ENCODE measurements around the gene PTPN4.
"Not testable (repeated sequence)": the region's sequence is repeated elsewhere in the genome, so short reads cannot be mapped to it uniquely, and the experiment has no call there.

PTPN4 gene

GRCh38 chr2:119795309-119796303, 35.9 kb downstream of the PTPN4 start:
- no peak overlapping the region for H3K27ac ChIP-seq

DNA sequence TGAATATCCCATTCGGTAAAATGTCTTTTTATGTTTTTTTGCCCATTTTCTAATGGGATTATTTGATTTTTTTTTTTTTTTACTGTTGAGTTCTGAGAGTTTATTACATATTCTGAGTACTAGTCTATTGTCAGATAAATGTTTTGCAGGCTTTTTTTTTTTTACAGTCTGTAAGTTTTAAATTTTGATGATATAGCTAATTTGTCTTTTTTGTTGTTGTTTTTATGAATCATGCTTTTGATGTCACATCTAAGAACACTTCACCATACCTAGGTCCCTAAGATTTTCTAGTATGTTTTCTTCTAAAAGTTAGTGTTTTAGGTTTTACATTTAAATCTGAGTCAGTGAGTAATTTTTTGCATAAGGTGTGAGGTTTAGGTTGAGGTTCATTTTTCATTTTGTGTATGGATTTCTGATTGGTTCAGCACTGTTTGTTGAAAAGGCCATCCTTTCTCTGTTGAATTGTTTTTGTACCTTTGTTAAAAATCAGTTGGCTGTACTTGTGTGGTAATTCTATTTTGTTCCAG, 40.7 kb downstream of the PTPN4 start:
- no peak overlapping the region for H3K27ac ChIP-seq

More at GRCh38 chr2:119795309-119796303, 35.9 kb downstream of the PTPN4 start:
- DNase-seq (ENCODE audit: low read depth, low spot score), result no peak

DNA sequence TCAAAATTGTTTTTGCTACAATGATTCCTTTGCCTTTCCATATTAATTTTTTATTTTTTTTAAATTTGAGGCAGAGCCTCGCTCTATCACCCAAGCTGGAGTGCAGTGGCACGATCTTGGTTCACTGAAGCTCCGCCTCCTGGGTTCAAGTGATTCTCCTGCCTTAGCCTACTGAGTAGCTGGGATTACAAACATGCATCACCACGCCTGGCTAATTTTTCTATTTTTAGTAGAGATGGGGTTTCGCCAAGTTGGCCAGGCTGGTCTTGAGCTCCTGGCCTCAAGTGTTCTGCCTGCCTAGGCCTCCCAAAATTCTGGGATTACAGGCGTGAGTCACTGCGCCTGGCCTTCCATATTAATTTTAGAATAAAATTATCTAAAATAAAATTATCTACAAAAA, 41.3 kb downstream of the PTPN4 start:
- no peak for DNase-seq (ENCODE audit: low read depth, low spot score)
- H3K27ac ChIP-seq, result no peak overlapping the region

More for the DNA sequence above, 40.7 kb downstream of the PTPN4 start:
- DNase-seq (ENCODE audit: low read depth, low spot score), result no peak

DNA sequence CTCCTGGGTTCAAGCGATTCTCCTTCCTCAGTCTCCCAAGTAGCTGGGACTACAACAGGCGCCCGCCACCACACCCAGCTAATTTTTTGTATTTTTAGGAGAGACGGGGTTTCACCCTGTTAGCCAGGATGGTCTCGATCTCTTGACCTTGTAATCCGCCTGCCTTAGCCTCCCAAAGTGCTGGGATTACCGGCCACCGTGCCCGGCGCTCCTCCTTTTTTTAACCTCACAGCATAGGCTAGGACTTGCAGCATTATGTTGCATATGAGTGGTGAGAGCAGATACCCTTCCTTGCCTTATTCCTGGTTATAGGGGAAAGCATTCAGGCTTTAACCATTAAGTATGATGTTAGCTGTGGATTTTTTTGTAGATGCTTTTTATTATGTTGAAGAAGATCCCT, 42.3 kb downstream of the PTPN4 start:
- DNase-seq (ENCODE audit: low read depth, low spot score); H3K27ac ChIP-seq: not testable (repeated sequence)

DNA sequence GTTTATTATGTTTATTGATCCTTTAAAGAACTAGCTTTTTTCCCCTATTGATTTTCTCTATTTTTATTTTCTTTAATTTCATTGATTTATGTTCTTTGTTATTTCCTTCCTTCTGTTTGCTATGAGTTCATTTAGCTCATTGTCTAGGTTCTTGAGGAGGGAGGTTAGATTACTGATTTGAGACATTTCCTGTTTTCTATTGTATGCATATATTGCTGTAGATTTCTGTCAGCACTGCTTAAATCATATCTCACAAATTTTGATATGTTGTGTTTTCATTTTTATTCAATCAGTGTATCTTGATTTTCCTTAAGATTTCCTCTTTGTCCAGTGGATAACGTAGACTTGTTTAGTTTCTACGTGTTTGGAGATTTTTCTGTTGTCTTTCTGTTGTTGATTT, 43.4 kb downstream of the PTPN4 start:
- DNase-seq (ENCODE audit: low read depth, low spot score), result no peak

GRCh38 chr2:119804409-119804808, 44.7 kb downstream of the PTPN4 start:
- not testable (repeated sequence) for DNase-seq (ENCODE audit: low read depth, low spot score); H3K27ac ChIP-seq

More for the DNA sequence above, 43.4 kb downstream of the PTPN4 start:
- H3K27ac ChIP-seq, result no peak overlapping the region

GRCh38 chr2:119808516-119809147, 48.9 kb downstream of the PTPN4 start:
- no peak for DNase-seq (ENCODE audit: low read depth, low spot score)
- H3K27ac ChIP-seq, result peak overlapping the region; percentile 55

DNA sequence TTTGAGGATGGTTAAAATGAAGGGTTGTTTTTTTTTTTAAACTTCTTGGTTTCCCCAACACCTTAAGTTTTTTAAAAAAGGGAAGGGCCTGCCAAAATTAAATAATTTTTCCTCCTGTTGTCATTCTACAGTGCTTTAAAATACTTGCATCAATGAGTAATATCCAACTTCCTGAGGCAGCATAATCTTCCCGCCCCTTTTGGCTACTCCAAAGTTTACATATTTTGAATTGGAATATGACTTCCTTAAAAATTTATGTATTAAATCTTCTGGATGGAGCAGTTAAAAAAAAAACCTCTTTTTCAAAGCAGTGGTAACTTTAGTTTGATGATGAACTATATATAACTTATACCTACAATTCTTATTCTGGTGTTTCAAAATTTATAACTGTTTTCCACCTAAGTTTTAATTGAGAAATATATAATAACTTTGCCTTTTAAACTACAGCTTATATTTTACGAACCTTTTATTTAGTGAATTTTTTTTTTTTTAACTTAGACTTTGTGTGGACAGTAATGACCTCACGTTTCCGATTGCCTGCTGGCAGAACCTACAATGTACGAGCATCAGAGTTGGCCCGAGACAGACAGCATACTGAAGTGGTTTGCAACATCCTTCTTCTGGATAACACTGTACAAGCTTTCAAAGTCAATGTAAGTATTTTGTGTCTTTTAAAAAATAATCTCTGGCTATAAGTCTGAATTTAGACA, 49.8 kb downstream of the PTPN4 start:
- DNase-seq (ENCODE audit: low read depth, low spot score), result no peak
- H3K27ac ChIP-seq, result peak overlapping the region; percentile 55

DNA sequence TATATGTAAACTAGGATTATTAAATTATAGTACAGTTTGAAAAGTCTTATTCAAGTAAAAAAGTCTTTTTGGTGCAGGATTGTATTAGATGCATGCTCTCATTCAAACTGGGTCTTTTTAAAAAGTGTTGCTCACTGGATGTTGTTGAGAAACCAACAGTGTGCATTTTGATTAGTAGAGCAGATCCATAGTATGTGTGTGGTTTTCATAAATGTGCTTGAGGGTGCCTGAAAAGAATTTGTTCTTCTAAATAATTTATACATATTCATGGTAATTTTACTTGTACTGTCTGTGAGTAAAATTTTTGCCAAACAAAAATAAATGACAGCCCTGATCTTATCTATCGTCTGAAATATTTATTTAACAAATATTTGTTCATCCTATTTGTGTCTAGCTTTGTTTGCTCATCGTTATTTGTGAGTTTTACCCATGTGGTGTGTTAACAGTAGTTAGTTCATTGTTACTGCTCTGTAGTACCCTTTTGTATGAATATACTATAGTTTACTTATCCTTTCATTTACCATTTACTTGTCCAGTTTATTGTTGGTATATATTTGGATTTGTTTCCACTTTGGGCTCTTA, 50.4 kb downstream of the PTPN4 start:
- no peak for DNase-seq (ENCODE audit: low read depth, low spot score)
- no peak overlapping the region for H3K27ac ChIP-seq

- DNase-seq (ENCODE audit: low read depth, low spot score), result no peak
- H3K27ac ChIP-seq, result no peak overlapping the region
Observed at GRCh38 chr2:119814216-119814615, 54.5 kb downstream of the PTPN4 start.

- H3K27ac ChIP-seq, result no peak overlapping the region
- DNase-seq (ENCODE audit: low read depth, low spot score), result no peak
Observed at GRCh38 chr2:119818792-119819191, 59.1 kb downstream of the PTPN4 start.

DNA sequence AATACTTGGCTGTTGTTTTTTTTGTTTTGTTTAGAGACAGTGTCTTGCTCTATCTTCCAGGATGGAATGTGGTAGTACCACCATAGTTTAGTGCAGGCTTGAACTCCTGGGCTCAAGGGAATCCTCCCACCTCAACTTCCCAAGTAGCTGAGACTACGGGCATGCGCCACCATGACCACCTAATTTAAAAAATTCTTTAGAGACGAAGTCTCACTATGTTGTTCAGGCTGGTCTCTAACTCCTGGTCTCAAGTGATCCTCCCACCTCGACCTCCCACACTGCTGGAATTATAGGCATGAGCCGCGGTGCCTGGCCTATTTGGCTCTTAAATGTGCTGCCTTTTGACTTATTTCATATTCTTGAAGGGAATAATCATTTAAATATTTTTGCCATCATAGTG, 60.1 kb downstream of the PTPN4 start:
- H3K27ac ChIP-seq, result no peak overlapping the region
- DNase-seq (ENCODE audit: low read depth, low spot score), result no peak

GRCh38 chr2:119820275-119820674, 60.6 kb downstream of the PTPN4 start:
- no peak for DNase-seq (ENCODE audit: low read depth, low spot score)
- no peak overlapping the region for H3K27ac ChIP-seq

DNA sequence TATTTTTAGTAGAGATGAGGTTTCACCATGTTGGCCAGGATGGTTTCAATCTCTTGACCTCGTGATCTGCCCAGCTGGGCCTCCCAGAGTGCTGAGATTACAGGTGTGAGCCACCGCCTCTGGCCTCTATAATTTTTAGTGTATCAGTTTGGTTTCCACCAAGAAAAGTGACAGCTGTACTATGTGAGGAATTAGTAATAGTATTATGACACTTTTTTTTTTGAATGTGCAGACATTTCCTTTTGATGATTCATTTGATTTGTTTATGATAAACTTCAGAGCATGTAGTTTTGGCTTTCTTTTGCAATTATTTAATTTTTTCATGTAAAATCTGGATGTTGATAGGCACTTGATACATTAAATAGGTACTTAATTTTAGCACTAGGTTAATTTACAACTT, 61.5 kb downstream of the PTPN4 start:
- DNase-seq (ENCODE audit: low read depth, low spot score), result no peak
- H3K27ac ChIP-seq, result no peak overlapping the region

GRCh38 chr2:119823734-119824334, 64.1 kb downstream of the PTPN4 start:
- H3K27ac ChIP-seq, result no peak overlapping the region
- DNase-seq (ENCODE audit: low read depth, low spot score), result no peak

GRCh38 chr2:119826370-119826961, 66.7 kb downstream of the PTPN4 start:
- no peak for DNase-seq (ENCODE audit: low read depth, low spot score)
- no peak overlapping the region for H3K27ac ChIP-seq

- no peak for DNase-seq (ENCODE audit: low read depth, low spot score)
- no peak overlapping the region for H3K27ac ChIP-seq
Observed at GRCh38 chr2:119827866-119828507, 68.3 kb downstream of the PTPN4 start.

- no peak for DNase-seq (ENCODE audit: low read depth, low spot score)
- no peak overlapping the region for H3K27ac ChIP-seq
Observed at GRCh38 chr2:119836455-119837142, 76.9 kb downstream of the PTPN4 start.
